ENCODE measurements around the gene RHBDL1. TPM values are rescaled to one million over a fixed set of nuclear protein-coding genes. Genes with fewer than 3 reads are reported as not detected.

Gene RHBDL1
- total and polyA plus RNA-seq, 9 of the 15 experiments (the other 6 are each of a cell fraction or from before 2014, with no cell fraction given): 0.03 to 5.6 (median 1.3) TPM; not detected in 1

DNA sequence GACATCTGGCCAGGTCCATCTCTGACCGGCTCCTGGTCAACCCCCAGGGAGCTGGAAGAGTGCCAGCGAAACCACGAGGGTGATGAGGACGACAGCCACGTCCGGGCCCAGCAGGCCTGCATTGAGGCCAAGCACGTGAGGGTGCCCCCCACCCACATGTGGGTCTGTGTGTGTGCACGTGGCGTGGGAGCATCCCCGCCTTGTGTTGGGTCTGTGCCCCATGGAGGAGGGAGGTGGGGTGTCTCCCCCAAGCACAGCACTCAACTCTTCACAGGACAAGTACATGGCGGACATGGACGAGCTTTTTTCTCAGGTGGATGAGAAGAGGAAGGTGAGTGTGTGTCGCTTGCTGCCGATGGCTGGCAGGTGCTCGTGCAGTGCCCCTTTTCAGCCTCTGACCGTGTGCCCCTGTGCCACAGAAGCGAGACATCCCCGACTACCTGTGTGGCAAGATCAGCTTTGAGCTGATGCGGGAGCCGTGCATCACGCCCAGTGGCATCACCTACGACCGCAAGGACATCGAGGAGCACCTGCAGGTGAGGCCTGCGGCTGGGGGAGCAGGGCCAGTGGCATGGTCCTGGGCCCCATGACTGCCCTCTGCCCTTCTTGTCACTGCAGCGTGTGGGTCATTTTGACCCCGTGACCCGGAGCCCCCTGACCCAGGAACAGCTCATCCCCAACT lies 6.4 kb downstream of the RHBDL1 start (continued):
- no peak for TF ChIP-seq E2F1 (CRISPR knock-in tag; IDR thresholded peaks at IDR 0.05)
- no peak for TF ChIP-seq ZNF274 (IDR thresholded peaks at IDR 0.05; ENCODE audit: borderline replicate concordance, low read depth, low read length)
- TF ChIP-seq ASH1L (IDR thresholded peaks at IDR 0.05; ENCODE audit: borderline replicate concordance, low read depth, partially characterized antibody): no peak
- TF ChIP-seq, protein P1, sequence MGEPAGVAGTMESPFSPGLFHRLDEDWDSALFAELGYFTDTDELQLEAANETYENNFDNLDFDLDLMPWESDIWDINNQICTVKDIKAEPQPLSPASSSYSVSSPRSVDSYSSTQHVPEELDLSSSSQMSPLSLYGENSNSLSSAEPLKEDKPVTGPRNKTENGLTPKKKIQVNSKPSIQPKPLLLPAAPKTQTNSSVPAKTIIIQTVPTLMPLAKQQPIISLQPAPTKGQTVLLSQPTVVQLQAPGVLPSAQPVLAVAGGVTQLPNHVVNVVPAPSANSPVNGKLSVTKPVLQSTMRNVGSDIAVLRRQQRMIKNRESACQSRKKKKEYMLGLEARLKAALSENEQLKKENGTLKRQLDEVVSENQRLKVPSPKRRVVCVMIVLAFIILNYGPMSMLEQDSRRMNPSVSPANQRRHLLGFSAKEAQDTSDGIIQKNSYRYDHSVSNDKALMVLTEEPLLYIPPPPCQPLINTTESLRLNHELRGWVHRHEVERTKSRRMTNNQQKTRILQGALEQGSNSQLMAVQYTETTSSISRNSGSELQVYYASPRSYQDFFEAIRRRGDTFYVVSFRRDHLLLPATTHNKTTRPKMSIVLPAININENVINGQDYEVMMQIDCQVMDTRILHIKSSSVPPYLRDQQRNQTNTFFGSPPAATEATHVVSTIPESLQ (CRISPR knock-in tag; IDR thresholded peaks at IDR 0.05): no peak
- TF ChIP-seq USF2 (CRISPR knock-in tag; IDR thresholded peaks at IDR 0.05): peak; percentile 61
- TF ChIP-seq C11orf30 (IDR thresholded peaks at IDR 0.05; ENCODE audit: low read depth): no peak
- TF ChIP-seq ZNF507 (tag; conservative IDR thresholded peaks at IDR 0.05): no peak
- no peak for TF ChIP-seq HNRNPH1 (optimal IDR thresholded peaks at IDR 0.05; ENCODE audit: low read depth, low read length)
- peak; percentile 78 for TF ChIP-seq CXXC5 (CRISPR knock-in tag; IDR thresholded peaks at IDR 0.05)
- TF ChIP-seq PHF20 (IDR thresholded peaks at IDR 0.05; ENCODE audit: partially characterized antibody): no peak
- no peak for TF ChIP-seq RBM15 (IDR thresholded peaks at IDR 0.05; ENCODE audit: insufficient read depth, low read length)
- TF ChIP-seq RAD21 (CRISPR knock-in tag; conservative IDR thresholded peaks at IDR 0.05 in 1 of 2, IDR thresholded peaks at IDR 0.05 in 1 of 2): no peak
- TF ChIP-seq FOXP1 (CRISPR knock-in tag; IDR thresholded peaks at IDR 0.05): peak; percentile 42
- no peak for TF ChIP-seq FOSL1 (tag; conservative IDR thresholded peaks at IDR 0.05)
- no peak for TF ChIP-seq ZFP30 (CRISPR knock-in tag; IDR thresholded peaks at IDR 0.05; ENCODE audit: borderline replicate concordance)
- no peak for TF ChIP-seq NFE2 (IDR thresholded peaks at IDR 0.05; ENCODE audit: low read depth)
- TF ChIP-seq ZNF668 (CRISPR knock-in tag; IDR thresholded peaks at IDR 0.05): no peak
- TF ChIP-seq ERF (CRISPR knock-in tag; IDR thresholded peaks at IDR 0.05): no peak
- no peak for TF ChIP-seq HNRNPUL1 (IDR thresholded peaks at IDR 0.05; ENCODE audit: low read length)
- TF ChIP-seq ZNF764 (CRISPR knock-in tag; IDR thresholded peaks at IDR 0.05; ENCODE audit: low read depth): no peak
- TF ChIP-seq, protein P2, sequence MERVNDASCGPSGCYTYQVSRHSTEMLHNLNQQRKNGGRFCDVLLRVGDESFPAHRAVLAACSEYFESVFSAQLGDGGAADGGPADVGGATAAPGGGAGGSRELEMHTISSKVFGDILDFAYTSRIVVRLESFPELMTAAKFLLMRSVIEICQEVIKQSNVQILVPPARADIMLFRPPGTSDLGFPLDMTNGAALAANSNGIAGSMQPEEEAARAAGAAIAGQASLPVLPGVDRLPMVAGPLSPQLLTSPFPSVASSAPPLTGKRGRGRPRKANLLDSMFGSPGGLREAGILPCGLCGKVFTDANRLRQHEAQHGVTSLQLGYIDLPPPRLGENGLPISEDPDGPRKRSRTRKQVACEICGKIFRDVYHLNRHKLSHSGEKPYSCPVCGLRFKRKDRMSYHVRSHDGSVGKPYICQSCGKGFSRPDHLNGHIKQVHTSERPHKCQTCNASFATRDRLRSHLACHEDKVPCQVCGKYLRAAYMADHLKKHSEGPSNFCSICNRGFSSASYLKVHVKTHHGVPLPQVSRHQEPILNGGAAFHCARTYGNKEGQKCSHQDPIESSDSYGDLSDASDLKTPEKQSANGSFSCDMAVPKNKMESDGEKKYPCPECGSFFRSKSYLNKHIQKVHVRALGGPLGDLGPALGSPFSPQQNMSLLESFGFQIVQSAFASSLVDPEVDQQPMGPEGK (CRISPR knock-in tag; IDR thresholded peaks at IDR 0.05; ENCODE audit: borderline replicate concordance): no peak
- TF ChIP-seq KLF6 (CRISPR knock-in tag; IDR thresholded peaks at IDR 0.05; ENCODE audit: borderline replicate concordance): no peak
- TF ChIP-seq HDAC6 (IDR thresholded peaks at IDR 0.05; ENCODE audit: low read depth, low read length): no peak

Data from K562 (cell line).